HG03064 (cell line): ENCODE results near the gene CYB5B.
"Not testable (repeated sequence)": the region's sequence is repeated elsewhere in the genome, so short reads cannot be mapped to it uniquely, and the experiment has no call there.

ENCODE experiments used
- ATAC-seq: cut with Tn5 transposase; IDR thresholded peaks from one replicate; pipeline ENCODE4 v1.9.1; 2021; ENCODE audit warnings: low read depth; ENCODE audit not compliant: unreplicated experiment

Gene CYB5B

DNA sequence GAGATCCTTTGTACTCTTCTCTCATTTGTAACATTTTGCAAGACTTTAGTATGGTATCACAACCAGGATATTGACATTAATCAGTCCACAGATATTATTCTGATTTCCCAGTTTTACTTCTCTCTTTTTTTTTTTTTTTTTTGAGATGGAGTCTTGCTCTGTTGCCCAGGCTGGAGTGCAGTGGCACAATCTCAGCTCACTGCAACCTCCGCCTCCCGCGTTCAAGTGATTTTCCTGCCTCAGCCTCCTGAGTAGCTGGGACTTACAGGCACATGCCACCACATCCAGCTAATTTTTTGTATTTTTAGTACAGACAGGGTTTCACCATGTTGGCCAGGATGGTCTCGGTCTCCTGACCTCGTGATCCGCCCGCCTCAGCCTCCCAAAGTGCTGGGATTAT lies 16.6 kb downstream of the CYB5B start:
- not testable (repeated sequence) for ATAC-seq

DNA sequence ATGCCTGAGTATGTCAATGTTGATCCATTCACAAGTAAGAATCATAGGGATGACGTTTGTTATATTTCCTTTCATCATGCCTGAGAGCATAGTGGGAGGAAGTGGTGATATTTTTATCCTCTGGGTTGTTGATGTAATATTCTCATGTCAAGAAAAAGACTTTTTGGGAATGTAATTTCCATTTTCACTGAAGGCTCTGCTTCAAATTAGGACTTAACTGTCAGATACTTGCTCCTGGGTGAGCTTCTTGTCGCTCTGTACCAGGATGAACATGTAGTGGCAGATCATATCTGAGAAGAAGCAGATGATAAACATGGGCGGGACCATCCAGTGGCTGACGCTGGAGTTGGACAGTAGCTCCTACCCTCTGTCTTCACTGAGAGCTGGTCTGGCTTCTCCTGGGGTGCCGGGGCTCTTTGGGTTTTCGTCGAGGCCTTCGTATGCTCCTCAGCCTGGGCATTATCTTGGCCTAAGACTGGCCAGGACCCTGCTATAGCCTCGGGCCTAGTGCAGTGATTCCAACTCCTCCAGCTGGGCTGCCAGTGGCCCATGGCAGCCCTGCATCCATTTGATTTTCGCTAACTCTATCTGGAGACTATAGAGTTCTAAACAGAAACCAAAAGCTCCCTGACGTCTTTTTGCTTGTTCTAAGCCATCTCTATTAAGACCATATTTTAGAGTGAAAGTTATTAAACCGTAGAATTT lies 19.7 kb downstream of the CYB5B start:
- ATAC-seq = no peak

DNA sequence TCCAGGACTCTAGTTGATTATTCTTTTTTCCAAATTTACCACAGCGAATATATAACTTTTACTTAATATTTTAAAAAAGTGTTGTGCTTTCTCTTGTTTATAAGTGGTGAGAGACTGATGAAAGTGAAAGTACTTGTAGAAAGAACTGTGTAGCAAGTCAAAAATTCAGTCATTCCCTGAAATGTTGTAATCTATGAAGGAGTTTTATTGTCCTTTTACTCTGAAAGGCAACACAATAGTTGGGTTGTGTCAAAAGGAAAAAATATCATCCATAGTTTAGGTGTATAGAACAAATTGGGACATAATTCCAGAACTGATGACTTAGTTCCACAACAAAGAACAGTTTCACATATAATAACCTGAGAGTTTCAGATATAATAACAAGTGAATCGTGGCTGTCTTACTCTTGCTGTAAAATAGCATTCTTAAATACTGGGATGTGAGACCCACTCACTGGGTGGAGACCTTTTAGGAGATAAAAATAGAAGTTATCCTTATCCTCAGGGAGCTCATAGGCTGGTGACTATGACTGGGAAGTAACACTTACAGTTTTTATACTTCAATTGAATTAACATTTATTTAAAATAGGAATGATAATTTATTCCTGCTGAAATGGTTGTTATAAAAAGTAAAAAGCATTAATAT lies 20.6 kb downstream of the CYB5B start:
- no peak for ATAC-seq

DNA sequence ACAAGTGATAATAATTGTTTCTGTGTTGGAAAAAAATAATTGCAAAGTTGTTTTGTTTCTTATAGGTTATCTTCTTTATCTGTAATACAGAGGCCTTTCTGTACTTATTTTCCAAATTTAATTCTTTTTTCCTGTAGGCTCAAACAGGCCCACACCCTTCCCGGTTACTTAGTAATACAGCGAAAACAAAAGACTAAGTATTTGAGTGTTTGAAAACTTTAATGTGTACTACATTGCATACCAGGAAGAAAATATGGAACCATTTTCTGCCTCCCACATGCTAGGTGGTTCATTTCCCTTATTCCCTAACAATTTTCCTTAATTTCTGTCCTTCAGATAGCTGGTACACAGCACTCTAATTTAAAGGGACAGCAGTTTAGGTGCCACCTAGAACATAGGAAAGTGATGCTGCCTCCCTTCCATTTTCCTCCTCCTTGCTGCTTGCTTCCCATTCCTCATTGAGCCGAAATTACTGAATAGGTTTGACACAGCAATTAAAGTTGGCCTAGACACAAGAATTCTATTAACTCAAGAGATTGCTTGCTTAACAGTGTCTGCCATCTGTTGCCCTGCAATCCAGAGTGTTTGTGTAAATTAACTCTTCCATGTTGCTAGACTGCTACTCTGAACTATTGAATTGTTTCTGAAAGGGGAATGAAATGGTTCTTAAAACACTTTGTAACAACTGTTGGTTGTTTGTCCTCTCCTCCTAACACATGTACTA lies 24.2 kb downstream of the CYB5B start:
- no peak for ATAC-seq

DNA sequence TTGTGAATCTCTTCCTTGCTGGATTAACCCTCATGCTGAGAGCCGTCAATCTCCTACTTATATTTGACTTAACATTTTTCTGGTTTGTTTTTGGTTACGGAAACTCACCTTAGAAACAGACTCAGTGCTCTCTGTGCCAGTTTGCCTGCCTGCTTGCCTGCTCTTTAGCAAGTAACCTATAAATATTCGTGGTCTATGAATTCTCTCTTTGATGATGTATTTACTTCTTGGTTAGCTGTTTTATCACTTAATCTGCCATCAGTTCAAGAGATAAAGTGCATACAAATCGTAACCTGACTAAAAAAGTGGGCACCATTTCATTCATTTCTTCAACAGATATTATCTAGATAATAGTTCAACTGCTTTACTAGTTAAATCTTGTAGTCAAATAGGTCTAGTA lies 26.7 kb downstream of the CYB5B start:
- ATAC-seq = no peak

DNA sequence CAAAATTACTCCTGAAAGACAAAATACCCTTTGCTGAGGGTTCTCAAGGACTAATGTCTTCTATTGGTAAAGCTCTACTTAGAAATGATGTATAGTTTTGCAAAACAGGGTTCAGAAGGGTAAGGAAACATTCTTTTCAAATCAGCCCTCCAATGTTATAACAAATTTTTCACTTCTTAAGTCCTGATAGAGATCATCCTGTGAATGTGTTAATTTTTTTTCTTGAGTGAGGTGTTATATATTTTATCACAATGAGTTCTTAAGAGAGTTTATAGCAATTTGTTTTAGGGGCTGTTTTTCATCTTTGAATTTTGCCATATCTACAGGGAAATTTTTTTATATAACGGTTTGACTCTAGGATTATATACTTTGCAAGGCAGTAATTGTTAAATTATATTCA lies 29.5 kb downstream of the CYB5B start:
- ATAC-seq = no peak

DNA sequence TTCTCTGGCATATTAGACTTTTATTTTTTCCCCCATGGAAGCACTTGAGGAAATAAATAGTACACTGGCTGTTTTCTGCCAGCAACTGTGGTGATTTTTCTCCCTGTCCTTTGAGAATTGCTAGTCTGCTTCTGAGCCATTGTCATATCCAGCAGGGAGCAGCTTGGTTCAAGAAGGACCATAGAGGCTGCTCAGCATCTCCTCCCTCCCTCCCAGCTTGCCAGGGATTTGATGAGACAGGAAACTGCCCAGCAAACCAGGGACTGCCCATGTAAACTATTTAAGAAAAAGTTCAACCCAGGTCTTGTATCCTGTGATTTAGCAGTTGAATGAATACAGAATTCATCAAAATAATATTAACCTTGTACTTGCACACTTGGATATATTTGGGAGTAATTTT lies 39.5 kb downstream of the CYB5B start:
- no peak for ATAC-seq

DNA sequence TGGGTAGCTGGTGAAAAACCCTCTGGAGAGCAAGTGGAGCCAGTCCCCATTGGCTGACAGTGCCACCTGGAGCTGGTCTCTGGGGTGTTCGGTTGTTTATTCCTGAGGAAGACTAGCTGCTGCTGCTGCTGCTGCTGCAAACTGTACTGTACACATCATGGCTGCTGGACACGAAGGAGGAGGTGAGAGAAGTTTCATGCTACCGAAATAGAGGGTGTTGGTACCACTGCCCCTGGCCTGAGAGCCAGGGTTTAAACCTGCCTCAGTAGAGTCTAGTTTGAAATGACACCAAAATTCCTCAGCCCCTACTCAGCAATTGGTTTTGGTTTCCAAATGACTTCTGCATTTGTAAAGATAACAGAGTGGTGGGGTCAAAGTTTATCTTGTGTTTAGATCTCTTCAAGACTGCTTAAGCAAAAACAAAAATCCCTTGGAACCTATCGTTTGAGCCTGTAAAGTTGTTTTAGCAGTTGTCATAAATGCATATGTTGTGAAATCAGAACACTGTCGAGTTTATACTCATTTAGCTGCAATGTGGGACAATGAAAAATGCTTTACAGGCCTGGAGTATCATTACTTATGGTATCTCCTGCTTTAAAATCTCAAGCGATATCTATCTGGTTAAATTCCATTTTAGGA lies 40.8 kb downstream of the CYB5B start:
- ATAC-seq = no peak

DNA sequence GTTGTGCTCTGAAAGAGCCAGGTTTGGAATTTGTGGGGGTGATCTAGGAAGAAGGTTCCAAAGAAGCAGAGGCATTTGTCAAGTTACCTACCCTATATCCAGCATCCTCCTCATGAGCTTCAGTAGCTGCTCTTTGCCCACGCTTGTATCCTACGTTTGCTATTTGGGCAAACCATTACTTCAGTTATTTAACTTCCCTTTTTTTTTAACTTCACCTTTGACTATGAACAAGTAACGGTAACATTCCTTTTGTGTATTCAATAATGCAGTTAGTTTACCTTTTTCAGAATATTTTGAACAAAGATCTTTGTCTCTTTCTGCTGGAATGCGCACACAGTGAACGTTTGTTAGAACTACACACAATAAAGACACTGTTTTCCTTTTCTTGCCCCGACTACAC lies 41.5 kb downstream of the CYB5B start:
- no peak for ATAC-seq

DNA sequence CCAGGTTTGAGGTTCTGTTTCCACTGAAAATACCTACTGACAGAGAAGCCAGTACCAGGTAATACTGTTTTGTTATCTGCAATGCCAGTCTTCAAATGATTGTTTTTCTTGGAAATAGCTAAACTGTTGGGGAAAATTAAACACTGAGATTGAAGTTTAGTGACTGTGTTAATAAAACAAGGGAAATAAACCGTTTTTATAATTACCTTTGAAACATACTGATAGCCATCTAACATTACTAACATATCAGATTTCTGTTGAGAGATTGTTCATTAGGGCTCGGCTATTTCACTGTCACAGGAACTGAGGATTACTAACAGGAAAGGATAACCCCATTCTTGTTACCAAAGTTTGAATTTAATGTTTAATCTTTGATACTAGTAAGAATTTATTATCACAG lies 42.1 kb downstream of the CYB5B start:
- ATAC-seq = no peak

DNA sequence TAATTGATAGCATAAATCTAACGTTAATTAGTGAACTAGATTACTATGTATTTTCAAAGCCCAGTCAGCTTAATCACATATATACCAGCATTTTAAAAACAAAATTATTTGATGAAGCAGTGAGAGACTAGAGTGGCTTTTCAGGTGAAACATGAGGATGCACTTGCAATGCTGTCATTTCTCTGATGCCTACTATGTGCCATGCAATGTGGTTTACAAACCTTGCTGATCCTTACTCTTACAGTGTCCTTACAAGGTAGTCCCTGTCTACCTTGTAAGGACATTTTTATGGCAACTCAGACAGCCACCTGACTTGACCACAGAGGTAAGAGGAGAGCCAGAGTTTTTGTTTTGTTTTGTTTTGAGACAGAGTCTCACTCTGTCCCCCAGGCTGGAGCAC lies 42.7 kb downstream of the CYB5B start:
- no peak for ATAC-seq

DNA sequence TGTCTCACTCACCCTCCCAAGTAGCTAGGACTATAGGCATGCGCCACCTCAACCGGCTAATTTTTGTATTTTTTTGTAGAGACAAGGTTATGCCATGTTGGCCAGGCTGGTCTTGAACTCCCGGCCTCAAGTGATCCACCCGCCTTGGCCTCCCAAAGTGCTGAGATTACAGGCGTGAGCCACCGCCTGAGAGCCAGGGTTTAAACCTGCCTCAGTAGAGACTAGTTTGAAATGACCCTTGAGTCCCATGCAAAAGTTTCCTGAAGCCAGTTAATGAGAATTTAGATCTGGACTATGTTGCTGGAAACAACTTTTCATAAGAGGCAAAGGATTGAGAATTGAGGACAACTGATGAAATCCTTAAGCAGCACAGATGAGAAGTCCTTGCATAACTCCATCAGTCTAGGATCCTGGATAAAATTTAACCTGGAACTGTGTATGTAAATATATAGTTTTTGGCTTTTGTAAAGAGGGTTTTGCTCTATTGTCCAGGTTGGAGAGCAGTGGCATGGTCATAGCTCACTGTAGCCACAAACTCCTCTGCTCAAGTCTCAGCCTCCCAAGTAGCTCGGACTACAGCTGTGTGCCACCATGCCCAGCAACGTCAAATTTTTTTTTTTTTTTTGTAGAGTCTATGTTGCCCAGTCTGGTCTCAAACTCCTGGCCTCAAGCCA lies 43.2 kb downstream of the CYB5B start:
- no peak for ATAC-seq

DNA sequence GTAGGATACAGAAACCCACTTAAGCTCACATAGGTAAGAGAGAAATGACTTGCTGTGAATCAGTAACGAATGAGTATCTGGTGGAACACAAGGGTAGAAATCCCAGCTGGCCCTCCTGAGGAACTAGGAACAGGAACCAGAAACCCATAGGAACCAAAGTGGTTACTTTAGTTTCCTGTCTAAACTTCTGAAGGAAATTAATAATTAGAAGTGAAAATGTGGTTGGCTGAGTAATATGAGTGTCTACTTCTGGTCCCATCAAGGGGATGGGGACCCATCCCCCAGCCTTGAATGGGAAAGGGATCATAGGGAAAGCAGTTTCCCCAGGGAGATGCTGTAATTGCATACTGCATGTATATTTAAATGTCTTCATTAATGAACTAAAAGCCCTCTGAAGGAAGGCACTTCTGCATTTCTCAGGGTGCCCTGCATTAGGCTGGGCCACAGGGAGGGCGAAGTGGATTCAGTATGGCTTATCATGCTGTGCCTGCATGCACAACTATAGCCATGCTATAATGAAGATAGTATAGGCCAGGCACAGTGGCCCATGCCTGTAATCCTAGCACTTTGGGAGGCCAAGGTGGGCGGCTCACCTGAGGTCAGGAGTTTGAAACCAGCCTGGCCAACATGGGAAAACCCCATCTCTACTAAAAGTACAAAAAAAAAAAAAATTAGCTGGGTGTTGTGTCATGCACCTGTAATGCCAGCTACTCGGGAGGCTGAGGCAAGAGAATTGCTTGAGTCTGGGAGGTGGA lies 45.6 kb downstream of the CYB5B start:
- peak; percentile 58 for ATAC-seq

DNA sequence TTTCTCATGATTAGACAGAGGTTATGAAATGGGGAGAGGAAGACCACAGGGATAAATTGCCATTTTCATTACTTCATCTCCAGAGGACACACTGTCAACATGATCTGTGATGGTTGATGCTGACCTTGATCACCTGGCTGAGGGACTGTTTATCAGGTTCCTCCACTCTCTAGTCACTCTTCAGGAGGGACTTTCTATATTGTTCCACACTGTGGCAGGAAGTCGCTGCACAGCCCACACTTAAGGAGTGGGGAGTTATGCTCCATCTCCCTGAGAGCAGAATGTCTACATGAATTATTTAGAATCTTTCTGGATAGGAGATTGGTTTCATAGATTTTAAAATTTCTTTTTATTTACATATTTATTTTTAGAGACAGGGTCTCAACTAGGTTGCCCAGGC lies 46.7 kb downstream of the CYB5B start:
- no peak for ATAC-seq

DNA sequence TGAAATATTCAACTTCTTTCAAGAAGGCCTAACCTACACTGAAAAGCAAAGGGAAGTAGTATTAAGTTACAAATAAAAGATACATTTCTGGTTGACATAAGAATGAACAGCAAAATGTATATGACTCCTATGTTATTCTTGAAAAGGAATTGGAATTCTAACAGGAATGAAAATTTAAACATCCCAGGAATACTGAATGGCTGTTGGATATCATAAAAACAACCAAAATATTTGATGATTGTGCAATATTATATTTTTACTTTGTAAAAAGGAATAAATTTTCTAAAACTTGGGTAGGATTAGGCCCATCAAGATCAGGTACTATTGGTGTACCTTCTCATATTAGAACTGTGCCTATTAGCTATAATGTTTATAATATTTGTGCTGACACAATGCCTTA lies 50.0 kb downstream of the CYB5B start:
- ATAC-seq = no peak

DNA sequence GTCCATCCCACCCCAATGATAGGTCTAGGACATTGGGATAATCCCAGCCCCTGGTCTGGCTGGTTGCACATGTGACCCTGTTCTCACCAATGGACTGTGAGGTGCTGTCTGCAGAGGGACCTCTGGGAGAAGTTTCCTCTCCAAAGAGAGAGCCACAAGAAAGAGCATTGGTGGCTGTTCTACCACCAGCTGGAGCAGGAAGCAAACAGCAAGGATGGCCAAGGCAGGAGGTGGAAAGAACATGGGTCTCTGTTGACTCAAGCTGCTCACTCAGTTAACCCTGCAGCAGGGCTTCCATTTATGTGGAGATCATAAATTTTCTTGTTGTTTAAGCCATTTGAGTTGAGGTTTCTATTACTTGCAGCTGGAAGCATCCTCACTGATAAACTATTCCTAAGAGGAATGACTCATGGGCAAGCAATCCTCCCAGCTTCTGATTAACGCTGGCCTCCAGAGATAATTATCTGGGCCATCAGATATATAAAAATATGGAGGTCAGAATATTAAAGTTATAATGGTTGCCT lies 52.6 kb downstream of the CYB5B start:
- ATAC-seq = no peak

DNA sequence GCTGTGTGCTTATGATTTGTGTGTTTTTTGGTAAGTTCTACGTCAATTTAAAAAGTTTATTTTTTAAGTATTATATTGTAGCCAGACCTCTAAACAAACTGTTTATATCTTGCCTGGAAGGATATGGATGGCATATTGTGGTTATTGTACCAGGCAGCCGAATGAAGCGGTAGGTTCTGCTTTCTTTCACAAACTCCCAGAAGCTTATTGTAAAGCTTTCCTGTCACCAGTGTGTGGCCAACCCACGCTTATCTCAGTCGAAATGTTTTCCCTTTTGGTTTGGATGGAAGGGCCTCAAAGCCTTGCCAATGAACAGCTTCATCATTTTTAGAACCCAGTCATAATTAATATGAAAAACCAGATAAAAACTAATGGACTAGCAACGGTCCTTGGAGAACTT lies 53.1 kb downstream of the CYB5B start:
- no peak for ATAC-seq

DNA sequence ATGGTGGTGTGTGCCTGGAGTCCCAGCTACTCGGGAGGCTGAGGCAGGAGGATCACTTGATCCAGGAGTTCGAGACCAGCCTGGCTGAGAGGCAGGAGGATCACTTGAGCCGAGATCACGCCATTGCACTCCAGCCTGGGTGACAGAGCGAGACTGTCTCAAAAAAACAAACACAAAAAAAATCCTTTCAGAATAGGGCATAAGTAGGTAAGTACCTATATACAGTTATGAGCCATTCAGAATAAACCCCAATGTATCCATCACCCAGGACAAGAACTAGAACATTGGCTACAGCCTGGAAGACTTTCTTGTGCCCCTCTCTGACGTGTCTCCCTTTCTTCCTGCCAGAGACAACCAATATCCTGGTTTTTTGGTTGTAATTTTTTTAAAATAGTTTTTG lies 54.3 kb downstream of the CYB5B start:
- ATAC-seq = no peak

DNA sequence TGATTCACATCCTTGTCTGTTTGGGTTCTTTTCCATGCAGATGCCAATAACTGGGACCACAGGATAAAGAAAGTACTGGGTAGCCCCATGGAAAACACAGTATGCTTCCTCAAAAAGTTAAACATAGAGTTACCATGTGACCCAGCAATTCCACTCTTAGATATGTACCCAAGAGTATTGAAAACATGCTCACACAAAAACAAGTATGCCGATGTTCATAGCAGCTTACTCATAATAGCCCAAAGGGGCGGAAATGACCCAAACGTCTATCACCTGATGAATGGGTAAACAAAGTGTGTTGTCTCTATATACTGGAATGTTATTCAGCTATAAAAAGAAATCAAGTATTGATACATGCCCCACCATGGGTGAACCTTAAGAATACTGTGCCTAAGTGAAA lies 55.4 kb downstream of the CYB5B start:
- ATAC-seq = no peak

DNA sequence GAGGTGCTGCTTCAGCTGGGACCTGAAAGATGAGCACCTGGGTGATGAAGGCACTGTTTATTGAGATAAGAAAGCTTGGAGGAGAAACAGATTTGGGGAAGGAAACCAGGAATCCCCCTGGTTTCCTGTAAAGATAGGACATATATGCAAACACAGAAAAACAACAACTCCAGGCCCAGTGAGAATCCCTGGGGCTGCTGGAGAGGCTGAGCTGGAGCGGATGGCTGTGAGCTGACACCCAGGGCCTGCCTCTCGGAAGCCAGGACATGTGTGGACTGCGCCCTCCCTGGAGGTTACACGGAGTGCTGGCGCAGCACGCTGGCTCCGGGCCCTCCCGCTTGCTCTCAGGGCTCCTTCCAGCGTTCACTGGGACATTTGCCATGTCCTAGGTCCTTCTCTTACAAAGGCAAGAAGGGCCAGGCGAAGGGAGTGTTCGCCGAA lies 57.5 kb downstream of the CYB5B start:
- no peak for ATAC-seq
